NCI-H774 (cell line): Measurements from ENCODE around the gene MPDU1.

Source experiments
- DNase-seq: peaks from one replicate; lab custom pipeline; 2025; lab: John Stamatoyannopoulos, UW

MPDU1 gene

DNA sequence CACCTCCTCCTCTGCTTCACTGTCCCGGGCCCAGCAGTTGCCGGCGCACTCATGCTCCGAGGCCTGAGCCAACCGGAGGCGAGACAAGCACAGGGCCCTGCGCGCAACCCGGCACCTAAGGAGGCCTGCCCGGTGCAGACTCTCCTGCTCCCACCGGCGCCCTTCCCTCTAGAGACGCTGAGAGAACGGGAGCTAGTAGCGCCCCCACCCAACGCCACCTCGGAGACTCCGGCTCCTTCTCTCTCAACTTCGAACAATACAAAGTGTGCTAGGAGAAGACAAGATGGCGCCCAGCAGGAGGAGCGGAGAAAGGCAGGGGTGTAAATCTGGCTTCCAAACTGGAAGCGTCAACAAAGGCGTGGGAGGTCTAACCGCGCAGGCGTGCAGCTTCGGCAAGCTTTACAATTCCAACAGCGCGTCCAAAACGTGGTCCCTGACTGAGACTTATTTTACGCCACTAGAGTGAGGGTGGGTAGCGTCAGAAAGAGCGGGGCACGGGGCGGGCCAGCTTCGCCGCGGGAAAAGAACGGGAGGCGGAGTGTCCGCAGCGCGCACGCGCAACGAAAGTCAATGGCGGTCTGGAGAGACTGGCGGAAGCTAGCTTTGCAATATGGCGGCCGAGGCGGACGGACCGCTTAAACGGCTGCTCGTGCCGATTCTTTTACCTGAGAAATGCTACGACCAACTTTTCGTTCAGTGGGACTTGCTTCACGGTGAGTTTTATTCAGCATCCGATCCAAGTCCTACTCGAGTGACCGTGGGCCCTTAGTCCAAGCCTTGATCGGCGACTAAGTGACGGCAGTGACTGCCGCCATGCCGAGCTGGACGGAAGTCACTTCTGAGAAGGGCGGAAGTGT, at the start of gene MPDU1:
Gene MPDU1 (plus strand): TSS at position 600 of the 857 bp plus-strand sequence. CDS start 11 bp downstream, at position 611.
- DNase-seq, result peak; percentile 88

DNA sequence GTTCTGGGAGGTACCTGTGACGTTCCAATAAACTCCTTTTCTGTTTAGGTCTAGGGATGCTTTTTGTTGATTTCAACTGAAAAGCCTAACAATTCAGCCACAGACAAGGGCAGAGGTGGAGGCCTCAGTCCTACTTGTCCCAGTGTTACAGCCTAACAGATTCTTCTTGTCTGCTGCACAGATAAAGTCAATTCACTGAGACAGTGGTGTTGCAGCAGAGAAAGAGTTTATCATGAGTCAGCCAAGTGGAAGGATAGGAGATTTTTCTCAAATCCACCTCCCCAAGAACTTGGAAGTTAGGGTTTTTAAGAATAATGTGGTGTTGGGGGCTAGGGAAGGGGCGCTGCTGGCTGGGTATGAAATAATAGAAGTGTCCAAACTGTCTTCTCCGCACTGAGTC, 45.6 kb upstream of the MPDU1 start:
- no peak for DNase-seq

DNA sequence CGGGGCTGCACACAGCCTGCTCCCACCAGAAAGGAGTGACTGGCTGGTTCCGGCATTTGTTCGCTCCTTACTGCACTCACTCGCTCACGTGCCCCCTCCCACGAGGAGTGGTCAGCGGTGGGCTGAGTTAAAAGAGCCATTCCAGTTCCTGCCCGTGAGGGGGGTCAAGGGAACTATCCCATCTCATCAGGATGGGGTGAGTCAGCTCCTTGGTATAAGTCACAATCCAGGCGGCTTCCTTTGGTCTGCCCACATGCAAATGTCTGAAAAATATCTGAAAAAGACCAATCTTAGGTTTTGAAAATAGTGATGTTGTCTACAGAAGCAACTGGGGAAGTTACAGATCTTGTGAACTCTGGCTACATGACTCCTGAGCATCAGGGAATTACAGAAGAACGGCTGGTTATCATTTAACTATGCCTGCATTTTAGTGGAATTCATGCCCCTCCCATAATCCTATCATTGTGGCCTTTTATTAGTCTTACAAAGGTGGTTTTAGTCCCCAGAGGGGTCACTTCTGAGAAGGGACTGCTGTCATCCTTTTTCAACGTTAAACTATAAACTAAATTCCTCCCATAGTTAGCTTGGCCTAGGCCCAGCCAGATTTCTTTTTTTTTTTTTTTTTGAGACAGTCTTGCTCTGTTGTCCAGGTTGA, 44.6 kb upstream of the MPDU1 start:
- no peak for DNase-seq

DNA sequence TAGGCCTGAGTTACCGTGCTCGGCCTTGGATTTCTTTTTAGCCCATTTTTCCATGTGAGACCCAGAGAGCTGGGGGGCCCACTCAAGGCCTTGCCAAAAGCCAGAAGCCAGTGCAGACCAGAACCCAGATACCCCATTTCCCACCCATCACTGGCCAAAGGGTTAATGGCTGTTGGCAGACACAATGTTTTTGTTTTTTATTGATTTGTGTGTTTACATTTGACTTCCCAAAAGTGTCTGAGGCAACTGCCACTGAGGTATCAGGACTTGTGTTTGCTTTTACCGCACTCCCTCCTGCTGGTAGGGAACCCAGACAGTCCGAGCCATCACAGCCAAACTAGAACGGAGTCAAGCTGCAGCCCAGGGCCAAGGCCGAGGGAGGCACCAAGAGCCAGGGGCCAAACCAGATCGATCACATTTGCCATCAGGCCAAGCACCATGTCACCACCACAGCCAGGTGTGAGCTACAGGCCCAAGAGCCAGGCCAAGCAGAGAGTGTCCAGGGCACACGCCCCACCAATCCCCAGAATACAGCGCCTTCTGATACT, 42.5 kb upstream of the MPDU1 start:
- no peak for DNase-seq

DNA sequence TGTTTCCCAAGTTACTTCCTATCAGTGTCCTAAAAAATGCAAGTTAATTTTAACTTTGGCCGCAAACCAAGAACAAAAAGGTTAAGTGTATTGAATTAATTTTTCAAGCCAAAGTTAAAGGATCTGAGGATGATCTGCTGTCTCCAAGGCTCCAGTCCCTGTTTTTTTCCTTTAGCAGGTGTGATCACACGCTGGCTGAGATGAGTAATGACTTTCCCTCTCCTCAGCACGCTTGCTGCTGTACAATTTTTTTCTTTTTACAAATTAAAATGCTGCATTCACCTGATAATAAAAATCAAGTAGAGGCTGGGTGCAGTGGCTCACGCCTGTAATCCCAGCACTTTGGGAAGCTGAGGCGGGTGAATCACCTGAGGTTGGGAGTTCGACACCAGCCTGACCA, 38.7 kb upstream of the MPDU1 start:
- no peak for DNase-seq

DNA sequence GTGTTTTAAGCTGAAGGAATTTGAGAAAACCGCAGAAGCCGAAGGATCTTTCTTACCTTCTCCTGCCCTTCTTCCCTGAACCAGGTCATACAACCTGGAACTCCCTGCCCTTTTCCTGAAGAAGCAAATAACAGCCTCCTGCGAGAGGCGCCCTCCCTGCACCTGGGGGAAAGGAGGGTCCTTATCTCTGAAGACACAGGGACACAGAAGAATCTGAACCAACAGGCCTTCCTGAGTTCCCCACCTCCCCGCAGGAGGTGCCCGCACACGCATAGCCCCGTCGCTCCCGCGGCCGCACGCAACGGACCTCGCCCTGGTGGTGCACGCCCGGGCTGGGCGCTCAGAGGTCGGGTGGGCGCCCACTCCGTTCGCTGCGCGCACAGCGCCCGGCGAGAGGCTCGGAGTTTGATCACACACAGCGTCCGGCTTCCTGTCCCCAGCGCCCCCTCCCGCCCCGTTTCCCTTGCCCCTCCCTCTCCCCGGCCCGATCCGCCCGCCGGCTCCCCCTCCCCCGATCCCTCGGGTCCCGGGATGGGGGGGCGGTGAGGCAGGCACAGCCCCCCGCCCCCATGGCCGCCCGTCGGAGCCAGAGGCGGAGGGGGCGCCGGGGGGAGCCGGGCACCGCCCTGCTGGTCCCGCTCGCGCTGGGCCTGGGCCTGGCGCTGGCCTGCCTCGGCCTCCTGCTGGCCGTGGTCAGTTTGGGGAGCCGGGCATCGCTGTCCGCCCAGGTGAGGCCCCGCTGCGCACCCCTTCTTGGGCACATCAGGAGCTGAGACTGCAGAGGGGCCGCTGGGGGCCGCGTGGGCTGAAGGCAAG, 34.9 kb upstream of the MPDU1 start, which contains the start of gene TNFSF12:
Gene TNFSF12 (plus strand): TSS at position 474 of the 816 bp plus-strand sequence. CDS start 96 bp downstream, at position 570.
- DNase-seq, result no peak

DNA sequence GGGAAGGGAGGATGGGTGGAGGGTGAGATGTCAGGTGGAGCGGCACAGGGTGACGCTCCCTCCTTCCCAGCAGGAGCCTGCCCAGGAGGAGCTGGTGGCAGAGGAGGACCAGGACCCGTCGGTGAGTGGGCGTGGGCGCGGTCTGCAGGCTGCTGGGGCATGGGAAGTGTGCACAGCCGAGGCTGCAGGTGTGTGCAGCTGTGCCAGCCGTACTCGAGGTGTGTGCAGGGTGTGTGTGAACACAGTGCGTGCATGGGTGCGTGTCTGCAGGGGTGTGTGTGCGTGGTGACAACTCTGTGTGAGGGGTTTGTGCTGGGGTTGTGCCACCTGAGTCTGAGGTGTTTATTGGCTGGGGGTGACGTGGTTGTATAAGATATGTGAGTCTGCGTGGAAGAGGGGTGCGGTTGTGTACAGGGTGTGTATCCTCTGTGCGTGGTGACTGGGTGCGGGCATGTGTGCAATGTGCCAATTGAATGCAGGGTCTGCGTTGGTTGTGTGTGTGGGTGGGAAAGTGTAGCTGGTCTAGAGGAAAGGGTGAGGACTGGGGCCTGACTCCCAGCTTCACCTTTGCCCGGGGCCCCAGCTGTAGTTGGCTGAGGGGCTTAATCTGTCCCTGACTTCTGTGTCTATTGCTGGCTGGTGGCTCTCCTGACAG, 34.1 kb upstream of the MPDU1 start:
- DNase-seq, result no peak

DNA sequence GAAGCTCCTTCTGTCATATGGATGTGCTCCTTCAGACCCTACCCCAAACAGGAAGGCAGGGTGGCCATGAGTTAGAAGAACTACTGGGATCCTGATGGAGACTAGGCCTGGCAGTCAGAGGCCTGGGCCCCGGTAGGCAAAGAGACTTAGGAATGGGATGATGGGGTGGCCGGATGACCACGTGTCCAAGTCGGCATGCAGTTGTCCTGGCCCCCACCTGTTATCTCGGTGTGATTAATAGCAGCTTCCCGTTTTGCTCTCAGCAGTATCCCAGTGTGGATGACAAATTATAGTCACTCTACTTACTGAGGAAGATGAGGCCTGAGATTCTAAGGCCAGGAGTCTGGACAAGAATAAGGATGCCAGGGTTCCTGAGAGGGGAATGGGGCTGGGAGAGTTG, 33.3 kb upstream of the MPDU1 start:
- no peak for DNase-seq

DNA sequence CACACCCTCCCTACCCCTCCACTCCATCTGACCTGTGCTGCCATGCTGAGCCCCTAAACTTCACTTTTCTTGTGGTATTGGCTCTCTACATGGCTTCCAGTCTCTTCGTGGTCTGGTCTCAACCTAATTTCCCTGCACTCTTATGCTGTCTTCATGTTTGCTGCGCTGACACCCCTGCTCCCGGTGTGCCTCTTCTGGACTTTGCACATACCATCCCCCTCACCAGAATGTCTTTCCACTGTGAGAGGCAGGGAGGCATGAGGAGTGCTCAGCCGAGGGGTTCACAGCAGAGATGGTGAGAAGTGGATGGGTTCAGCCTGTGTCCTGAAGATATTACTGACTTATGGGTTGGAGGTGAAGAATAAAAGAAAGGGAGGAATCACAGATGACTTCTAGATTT, 32.3 kb upstream of the MPDU1 start:
- no peak for DNase-seq

DNA sequence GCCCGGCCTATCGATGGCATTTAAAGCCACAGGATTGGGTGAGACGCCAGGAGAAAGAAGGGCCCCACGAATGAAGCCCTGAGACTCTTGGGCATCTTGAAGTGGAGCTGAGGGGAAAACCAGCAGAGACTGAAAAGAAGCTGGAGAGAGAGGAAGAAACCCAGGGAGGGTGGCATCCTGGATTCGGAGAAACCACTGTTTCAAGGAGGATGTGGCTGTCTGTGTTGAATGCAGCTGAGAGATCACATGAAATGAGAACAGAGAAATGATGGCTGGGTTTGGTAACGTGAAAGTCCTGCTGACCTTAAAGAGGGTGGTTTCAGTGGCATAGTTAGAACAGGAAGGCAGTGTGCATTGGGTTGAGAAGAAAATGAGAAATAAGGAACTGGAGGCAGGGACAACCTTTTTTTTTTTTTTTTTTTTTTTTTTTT, 31.0 kb upstream of the MPDU1 start:
- DNase-seq, result no peak

DNA sequence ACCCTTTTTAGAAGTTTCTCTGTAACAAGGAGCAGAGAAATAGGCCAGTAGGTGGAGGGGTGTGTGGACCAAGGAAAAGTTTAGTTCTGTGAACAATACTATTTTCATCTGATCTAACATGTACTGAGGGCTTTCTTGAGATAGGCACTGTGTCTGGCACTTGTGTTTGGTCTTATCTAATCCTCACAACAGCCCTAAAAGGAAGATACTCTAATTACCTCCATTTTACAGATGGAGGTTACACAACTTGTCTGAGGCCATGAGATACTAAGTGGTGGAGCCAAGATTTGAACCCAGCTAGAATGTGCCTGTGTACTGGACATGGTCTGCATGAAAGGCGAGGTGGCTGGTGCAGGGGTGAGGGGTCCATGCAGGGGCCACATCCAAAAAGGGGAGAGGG, 30.3 kb upstream of the MPDU1 start:
- DNase-seq, result no peak

DNA sequence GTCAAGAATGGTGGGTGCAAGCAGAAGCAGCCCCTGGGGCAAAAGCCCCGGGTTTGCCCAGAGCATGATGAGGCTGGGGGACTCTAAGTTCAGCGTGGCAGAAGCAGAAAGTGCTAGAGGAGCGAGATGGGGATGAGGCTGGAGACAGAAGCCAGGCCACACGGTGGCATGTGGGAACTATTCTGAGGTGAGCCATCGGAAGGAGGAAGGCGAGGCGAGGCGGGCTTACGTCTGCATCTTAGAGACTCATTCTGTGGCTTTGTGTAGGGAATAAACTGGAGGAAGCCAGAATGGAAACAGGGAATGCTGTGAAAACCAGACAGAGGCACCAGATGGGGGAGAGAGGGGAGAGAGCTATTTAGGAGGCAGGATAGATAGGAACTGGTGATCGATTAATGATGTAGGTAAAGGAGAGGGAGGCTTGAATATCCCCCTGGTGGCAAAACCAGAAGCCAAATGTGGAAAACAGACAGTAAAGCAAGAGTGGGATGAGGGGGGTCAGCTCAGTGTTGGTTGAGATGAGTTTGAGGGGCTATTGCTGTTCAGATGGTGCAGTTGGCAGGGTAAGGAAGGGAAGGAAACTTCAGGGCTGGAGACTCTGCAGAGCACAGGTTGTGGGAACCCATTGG, 28.2 kb upstream of the MPDU1 start:
- DNase-seq, result no peak

DNA sequence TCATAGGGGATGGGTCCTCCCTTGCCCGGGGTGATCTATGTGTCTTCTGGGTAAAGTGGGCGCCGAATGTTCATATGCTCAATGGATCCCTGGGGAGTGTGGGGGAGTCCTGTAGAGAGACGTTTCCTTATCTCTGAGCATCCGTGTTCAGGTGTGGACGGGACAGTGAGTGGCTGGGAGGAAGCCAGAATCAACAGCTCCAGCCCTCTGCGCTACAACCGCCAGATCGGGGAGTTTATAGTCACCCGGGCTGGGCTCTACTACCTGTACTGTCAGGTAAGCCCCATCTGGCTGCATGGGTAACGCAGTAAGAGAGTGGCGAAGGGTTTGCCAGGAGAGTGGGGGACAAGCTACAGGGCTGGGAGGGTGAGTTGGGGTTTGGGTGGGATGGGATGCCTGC, 27.0 kb upstream of the MPDU1 start:
- no peak for DNase-seq

DNA sequence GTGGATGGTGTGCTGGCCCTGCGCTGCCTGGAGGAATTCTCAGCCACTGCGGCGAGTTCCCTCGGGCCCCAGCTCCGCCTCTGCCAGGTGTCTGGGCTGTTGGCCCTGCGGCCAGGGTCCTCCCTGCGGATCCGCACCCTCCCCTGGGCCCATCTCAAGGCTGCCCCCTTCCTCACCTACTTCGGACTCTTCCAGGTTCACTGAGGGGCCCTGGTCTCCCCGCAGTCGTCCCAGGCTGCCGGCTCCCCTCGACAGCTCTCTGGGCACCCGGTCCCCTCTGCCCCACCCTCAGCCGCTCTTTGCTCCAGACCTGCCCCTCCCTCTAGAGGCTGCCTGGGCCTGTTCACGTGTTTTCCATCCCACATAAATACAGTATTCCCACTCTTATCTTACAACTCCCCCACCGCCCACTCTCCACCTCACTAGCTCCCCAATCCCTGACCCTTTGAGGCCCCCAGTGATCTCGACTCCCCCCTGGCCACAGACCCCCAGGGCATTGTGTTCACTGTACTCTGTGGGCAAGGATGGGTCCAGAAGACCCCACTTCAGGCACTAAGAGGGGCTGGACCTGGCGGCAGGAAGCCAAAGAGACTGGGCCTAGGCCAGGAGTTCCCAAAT, 26.4 kb upstream of the MPDU1 start:
- no peak for DNase-seq

DNA sequence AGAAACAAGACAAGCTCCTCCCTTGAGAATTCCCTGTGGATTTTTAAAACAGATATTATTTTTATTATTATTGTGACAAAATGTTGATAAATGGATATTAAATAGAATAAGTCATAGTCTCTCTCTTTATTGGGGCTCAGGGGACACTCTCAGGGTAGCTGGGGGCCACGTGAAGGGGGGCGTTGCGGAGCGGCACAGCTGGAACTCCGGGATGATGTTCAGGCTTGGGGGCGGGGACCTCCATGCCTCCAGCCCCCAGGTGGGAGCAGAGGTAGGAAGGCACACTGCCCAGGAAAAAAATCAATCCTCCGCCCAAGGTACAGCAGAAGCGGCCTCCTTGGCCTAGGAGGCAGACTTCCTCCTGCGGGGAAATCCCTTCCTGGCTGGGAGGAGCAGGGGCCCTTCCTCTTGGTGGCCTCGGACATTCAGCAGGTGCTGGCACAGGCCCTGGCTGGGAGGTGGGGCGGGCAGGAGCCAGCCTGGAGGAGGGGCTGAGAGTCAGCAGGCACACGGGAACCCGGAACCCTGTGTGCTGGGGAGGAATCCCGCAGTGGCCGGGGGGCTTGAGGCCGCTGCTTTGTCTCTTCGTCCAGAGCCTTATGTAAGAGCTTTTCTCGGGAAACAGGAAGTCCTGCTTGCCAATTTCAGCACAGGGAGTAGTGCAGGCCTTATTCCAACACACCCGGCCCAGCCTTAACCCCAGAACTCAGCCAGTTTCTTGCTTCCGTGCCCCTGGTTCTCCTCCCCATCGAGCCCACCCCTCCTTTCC, 25.7 kb upstream of the MPDU1 start:
- DNase-seq, result peak; percentile 56

DNA sequence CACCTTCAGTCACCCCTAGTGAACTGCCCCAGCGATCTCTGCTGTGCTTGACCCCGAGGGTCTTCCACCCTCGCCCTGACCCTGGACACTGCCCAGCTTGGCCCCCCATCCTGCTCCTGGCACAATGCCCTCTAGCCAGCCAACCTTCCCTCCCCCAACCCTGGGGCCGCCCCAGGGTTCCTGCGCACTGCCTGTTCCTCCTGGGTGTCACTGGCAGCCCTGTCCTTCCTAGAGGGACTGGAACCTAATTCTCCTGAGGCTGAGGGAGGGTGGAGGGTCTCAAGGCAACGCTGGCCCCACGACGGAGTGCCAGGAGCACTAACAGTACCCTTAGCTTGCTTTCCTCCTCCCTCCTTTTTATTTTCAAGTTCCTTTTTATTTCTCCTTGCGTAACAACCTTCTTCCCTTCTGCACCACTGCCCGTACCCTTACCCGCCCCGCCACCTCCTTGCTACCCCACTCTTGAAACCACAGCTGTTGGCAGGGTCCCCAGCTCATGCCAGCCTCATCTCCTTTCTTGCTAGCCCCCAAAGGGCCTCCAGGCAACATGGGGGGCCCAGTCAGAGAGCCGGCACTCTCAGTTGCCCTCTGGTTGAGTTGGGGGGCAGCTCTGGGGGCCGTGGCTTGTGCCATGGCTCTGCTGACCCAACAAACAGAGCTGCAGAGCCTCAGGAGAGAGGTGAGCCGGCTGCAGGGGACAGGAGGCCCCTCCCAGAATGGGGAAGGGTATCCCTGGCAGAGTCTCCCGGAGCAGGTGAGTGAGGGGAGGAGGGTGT, 24.9 kb upstream of the MPDU1 start, which contains the start of gene TNFSF13:
Gene TNFSF13 (plus strand): TSS at position 207 of the 776 bp plus-strand sequence. CDS start 290 bp downstream, at position 497.
- DNase-seq, result no peak

DNA sequence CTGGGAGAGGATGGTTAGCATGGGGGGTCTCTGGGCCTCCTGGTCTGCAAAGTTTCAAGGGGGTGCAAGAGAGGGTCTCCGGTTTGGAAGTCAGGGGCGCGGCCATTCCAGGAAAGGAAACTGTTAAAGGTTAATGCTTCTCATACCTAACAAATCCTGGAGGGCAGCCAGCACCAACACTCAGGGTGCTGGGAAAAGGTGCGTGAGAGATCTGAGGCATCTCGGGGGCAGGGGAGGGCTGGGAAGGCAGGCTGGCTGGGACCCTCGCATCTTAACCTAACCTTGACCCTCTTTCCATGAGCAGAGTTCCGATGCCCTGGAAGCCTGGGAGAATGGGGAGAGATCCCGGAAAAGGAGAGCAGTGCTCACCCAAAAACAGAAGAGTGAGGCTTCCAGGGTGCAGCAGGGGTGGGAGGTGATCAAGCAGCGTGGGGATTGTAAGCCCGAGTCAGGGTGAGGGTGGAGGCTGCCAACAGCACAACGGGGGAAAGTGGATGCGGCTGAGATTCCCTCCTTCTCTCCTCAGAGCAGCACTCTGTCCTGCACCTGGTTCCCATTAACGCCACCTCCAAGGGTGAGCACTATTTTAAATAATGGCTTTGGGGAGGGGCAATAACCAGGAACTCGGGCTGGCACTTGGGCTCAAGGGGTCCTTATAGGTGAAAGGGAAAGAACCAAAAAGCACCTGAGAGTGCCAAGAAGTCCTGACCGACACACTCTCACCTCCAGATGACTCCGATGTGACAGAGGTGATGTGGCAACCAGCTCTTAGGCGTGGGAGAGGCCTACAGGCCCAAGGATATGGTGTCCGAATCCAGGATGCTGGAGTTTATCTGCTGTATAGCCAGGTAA, 24.1 kb upstream of the MPDU1 start:
- no peak for DNase-seq
